GM19239 (cell line): ENCODE results near the gene HOXB7.

ENCODE experiments used
- DNase-seq: peaks from one replicate; pipeline ENCODE4 v3.0.0; 2011; ENCODE audit warnings: low spot score; ENCODE audit not compliant: insufficient read length
- FAIRE-seq: peaks from 2 replicates; lab custom pipeline; 2011; peaks lifted over from hg19 to GRCh38; lab: Jason Lieb, UNC

The HOXB7 gene

DNA sequence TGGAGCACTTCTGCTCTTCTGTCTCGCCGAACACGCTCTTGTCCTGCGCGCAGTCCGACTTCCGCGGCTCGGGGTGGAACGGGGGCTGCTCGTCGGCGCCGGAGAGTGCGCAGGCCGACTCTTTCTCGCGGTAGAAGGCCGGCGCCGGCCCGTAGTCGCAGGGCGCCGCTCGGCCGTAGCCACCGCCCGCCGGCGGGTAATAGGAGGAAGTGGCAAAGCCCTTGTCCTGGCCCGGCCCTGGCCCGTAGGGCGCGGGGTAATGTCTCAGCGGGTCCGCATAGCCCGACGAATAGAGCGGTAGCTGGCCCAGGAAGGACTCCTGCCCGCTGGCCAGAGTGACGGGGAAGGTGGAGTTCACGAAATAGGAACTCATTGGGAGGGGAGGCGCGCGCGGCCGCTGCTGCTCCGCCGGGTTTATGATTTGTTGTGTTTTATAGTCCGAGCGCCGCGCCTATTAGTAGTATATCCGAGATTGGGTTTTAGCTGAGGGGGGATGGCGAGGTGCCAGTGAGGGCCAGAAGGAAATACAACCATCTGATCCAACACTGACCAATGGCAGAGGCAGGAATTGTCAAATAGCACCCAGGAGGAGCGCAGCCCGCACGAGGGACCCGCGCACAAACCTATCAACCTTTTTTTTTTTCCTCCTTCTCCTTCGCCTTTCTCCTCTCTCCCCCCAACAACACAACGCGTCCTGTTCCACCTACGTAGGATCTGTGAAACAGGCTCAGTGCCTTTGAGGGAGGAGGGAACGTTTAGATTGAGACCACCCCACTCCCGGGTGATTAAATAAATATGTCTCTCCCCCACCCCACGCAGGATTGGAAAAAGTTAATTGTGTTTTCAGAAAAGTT, 12.8 kb downstream of the HOXB7 start:
- FAIRE-seq, result peak; percentile 67

DNA sequence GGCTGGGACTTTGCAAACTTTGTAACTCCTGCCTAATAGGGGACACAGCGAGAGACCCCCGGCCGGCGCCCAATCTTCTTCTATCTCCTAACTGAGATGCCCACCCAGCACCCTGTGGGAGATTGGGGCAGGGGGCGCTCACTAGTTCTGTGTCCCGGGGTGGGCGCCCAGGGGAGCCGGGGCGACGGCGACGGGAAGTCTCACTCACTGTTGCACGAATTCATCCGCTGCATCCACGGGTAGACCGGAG, 13.4 kb downstream of the HOXB7 start:
- FAIRE-seq (peak; percentile 72), DNase-seq (no peak)

More for the DNA sequence above, 12.8 kb downstream of the HOXB7 start:
- no peak for DNase-seq

DNA sequence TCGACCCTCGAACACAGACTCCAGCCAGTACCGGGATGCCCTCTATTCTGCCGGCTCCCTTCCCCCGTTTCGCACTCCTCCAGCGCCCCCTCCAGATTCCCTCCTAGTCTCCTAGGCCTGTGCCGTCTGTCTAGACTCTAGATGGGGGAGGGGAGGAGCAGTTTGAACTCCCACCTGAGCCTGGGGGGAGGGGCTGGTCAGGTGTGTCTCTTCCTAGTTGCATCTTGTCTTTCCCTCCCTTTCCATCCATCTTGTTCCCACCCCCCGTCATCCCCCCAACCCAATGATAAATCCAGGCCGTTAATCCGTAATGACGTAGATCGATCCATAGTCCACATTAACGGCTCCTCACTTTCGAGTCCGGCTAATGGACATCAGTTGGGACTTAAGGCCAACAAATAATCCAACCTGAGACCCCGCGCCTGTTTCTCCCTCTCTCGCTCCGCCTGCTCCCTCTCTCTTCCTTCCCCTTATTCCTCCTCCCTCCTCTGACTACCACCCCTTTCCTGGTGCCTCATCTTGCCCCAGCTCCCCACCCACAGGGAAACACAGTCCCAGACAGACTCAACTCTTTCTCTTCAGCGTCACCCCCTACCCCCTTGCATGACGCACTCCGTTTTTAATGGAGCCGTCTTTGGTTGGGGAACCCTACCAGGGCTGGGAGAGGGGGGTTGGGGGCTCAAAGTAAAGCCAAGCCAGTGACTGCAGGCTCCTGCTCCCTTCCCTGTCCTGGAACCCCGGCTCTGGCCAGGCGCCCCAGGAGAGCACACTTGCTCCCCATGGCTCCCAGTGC, 13.9 kb downstream of the HOXB7 start:
- DNase-seq (no peak), FAIRE-seq (no peak)

DNA sequence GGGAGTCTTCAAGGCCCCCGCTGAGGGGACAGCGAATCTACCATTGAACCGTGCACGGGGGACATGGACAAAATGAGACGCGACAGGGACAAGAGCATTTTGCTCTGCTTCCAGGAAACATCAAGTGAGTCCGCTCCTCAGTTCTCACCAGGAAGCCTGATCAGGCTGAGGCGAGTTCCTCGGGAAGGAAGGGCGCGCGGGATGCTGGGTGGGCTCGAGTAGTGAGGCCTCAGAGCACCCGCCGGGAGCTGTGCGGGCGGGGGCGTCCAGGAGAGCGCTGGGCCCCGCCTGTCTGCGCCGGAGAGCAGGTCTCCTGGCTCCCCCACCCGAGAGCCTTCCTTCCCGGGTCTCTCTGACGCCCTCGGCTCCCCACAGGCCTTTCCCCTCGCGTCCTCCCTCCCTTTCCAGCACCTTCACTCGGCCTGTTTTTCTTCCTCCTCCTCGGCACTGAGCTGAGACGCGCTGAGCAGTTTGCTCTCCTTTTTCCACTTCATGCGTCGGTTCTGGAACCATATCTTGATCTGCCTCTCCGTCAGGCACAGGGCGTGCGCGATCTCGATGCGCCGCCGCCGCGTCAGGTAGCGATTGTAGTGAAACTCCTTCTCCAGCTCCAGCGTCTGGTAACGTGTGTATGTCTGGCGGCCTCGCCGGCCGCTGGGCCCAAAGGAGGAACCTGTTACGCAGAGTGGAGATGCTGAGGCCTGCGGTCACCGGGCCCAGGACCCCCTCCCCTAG, 14.7 kb downstream of the HOXB7 start:
- DNase-seq, result no peak
- peak; percentile 83 for FAIRE-seq

DNA sequence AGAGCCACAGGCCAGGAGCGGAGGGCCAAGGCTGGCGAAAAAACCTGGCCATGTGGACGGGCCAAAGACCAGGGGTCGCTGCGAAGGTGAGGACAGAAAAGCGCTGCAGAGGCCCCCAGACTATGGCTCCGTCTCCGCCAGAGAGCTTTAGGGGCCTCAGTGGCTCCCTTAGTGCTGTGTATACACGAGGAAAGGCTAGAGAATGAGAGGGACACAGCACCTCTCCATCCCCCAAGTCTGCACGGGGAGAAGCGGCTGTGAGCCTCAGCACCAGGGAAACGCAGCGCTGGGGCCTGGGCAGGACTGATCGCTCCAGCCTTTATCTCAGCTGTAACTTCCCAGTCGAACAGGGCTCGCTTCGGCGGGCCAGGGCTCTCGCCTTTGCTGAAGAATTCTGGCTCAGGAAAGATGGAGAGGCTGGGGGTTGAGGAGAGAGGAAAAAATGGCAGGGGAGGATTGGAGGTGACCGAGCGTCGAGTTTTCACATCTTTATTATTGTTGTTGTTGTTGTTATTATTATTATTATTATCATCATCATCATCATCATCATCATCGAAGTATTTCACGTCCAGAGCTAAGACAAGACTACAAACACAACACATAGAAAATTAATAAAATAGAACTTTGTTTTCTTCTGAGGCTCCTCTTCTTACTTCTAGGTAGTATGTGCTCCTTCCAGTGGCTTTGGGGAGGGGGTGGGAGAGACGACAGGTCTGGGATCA, 15.4 kb downstream of the HOXB7 start:
- DNase-seq, result no peak
- no peak for FAIRE-seq

DNA sequence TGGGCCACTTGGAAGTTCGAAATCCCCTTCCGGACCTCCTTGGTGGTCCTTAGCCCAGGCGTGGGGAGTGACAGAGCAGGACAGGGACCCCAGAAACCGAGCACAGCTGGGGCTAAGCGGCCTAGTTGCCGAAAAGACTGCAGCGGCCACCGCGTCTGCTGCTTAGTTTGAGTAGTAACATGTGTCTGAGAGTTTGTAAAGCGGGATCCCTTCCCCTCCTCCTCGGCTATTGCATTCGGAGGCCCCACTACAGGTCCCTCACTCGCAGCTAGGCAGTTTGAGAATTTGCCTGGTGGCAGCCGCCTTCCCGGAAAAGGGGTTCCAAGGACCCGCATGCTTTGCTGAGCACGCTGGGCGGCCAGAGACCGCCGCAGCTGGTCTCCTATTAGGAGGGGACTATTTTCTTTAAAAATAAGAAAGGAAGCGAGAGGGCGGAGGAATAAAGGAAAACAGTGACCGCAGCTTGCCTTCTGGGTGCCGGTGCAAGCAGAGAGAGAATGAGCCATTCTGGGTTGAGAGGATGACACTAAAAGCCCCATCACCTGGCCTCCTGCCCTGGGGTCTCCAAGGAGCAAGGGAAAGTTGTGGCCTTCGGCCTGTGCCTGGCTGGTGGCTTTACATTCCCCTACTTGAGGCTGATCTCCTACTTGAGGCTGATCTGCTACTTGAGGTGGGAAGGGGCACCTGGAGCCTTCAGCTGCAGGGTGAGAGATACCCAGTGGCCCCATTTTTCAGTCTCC, 16.1 kb downstream of the HOXB7 start:
- FAIRE-seq (no peak), DNase-seq (no peak)

DNA sequence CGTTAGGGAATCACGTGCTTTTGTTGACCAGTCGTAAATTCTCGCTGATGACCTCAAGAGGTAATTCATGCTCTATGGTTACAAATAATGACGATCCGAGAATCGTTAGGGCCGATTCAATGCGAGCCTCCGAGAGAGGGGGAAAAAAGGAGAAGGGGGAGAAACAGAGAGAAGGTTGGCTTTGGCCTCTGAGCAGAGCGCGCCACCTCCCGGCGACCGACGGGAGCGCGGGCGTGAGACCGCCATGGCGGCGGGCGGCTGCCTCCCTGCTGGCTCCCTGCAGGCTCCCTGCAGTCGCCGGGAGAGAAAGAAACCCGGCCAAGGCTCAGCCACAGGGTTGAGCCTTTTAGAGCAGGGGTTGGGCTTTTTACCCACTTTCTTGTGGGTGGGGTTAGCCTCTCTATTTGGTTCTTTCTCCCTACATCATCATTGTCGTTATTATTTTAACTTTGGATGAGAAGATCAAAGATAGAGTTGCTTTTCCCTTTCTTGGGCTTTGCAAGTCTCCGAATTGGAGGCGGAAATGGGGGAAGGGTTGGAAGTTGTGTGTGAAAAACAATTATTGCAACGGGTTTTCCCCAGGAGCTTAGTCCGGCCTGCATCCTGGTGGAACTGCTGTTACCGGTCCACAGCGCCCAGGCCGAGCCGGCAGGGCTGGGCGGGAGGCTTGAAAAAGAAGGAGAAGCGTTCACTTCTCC, 16.8 kb downstream of the HOXB7 start:
- DNase-seq, result peak; percentile 86
- FAIRE-seq, result peak; percentile 91

DNA sequence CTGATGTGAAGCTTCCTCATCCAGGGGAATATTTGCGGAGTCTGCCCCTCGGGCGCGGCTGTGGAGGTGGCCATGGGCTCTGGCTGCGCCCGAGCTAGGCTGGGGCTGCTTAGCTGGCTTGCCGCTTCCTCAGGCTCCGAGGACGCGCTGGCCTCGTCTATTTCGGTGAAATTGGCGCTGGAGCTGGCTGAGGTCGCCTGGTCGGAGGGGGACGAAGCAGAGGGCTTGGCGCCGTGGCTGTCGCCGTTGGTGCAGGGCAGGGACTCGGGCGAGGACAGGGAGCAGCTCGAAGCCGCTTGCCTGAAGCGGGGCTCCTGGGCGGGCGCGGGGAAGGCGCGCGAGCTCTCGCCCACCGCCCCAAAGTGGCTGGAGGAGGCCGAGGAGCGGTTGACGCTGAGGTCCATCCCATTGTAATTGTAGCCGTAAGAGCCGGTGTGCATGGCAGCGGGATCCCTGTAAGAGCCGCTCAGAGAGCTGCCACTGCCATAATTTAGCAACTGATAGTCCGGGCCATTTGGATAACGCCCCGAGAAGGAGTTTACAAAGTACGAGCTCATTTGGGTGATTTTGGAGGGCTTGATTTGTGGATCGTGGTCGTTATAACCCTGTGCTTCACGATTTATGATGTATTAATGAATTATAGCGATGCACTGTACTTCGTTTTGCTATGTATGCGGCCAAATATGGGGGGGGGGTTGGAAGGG, 17.5 kb downstream of the HOXB7 start, which contains the start of gene HOXB5:
TSS of gene HOXB5 (minus strand) at position 654 of the 704 bp plus-strand sequence. CDS start at position 557, 97 bp downstream.
- DNase-seq (no peak), FAIRE-seq (peak; percentile 78)

DNA sequence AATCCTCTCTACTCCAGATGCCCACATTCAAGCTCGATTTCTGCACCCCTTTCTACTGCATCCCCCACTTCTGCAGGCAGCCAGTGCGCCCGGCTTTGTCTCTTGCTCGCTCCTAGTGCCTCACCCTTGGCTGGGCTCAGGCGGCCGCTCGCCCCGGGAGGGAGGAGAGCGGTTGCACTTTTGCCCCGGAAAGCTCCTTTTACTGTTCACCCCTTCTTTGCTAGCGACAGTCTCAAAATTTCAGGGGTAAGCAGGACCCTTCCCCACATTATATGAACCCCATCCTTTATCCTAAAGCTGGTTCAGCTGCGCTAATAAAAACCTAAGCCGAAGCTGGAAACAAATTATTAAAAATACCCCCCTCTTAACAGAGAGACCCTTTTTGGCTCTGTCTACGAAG, 18.2 kb downstream of the HOXB7 start:
- FAIRE-seq, result peak; percentile 87
- DNase-seq, result no peak

DNA sequence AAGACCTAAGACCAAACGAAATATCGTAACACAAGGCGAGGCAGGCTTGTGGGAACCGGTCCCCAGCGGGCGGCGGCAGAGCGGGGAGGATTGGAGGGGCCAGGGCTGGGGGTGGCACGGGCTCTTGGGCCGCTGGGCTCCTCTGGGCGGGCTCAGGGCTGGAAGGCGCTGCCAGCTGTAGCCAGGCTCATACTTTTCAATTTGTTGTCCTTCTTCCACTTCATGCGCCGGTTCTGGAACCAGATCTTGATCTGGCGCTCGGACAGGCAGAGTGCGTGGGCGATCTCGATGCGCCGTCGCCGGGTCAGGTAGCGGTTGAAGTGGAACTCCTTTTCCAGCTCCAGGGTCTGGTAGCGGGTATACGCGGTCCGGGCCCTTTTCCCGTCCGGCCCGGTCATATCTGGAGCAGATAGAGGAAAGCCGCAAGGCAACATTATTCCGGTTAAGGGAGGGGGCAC, 18.7 kb downstream of the HOXB7 start:
- FAIRE-seq (no peak), DNase-seq (no peak)

DNA sequence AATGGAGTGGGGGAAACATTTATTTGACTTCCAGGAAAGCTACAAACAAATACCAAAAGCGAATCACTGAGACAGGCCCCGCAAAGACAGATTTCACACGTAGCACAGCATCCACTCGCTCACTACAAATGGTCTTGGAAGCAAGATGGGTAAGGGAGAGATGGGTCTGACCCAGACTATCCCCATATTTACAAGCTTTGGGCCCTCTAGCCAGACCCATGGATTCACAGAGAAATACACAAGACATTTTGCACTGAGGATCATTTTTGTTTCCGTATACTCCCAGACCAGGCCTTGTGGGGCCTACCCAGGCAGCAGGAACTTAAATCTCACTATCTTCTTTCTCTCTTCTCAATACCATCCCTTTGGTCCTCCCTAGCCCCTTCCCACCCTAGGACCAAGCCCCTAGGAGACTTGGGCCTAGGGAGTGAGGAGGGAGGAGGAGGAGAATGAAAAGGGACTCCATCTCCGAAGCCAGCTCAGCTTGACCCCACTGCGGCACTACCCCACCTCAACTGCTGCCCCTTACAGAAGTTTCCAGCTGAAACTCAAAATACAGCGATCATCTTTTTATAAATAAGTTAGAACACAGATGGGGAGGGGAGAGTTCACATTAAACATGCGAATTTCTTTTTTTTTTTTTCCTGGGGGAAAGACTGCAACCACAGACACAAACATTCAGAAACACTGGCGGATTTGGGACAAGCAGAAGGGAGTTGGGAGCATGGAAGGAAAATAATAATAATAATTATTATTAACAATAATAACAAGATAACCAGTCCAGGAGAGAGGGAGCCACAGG, 19.4 kb downstream of the HOXB7 start:
- no peak for DNase-seq
- FAIRE-seq, result peak; percentile 4

DNA sequence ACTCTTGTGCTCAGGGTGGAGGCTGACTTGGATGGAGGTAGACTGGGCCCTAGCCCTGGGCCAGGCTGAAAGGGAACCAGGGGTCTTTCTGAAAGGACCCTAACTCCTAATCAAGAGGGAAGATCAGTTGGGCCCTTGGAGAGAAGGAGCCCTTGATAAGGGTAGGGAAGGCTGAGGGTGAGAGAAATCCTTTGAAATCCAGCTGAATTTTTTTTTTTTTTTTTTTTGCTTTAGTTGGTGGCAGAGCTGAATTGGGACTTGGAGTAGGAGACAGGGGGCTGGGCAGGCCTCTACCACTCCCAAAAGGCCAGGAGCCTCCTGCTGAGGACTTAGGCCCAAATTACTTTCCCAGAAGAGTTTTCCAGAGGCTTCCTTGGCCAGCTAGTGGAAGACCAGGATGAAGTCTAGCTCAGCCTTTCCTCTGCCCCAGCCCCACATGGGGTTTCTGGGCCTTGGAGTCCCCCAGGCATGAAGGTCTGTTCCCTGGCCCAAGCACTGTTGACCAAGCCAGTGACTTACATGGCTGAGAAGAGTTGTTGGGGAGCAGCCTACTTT, 20.1 kb downstream of the HOXB7 start:
- no peak for DNase-seq
- FAIRE-seq, result no peak

DNA sequence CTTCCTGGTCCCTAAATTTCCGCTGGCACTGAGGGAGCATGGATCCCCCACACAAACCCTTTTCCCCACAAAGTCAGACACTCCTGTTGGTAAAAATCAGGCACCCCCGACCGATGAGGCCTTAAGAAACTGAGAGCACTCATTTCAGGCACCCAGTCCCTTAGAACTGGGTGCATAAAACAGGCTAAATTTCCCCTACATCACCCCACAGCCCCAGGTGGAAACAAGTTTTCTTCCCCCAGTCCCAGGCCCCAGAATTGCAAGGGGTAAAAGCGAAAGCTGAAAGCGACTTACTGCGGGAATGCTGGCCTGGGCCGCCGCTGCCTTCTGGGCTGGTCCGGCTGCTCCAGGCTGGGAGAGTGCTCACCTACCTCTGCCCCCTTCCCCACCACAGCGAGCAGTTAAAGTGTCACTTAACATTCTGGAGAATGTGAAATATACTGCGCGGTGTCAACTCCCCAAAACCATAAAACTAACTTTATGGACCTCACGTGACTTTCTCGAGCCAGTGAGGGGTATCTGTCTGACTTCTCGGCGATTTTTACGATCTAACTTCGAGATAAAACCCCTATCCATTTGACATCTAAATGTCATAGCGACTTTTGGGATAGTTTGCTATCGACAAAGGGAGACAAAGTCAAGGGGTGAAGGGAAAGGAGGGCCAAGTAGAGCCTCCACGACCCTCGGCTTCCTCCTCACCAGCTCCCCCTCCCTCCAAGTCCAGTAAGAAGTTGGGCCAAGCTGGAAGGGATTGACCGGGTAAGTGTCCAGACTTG, 20.8 kb downstream of the HOXB7 start, which contains the start of gene HOXB3:
TSS of gene HOXB3 (minus strand) at position 411 of the 776 bp plus-strand sequence. CDS start 37,767 bp downstream, outside the sequence.
- DNase-seq, result no peak
- FAIRE-seq, result peak; percentile 59

DNA sequence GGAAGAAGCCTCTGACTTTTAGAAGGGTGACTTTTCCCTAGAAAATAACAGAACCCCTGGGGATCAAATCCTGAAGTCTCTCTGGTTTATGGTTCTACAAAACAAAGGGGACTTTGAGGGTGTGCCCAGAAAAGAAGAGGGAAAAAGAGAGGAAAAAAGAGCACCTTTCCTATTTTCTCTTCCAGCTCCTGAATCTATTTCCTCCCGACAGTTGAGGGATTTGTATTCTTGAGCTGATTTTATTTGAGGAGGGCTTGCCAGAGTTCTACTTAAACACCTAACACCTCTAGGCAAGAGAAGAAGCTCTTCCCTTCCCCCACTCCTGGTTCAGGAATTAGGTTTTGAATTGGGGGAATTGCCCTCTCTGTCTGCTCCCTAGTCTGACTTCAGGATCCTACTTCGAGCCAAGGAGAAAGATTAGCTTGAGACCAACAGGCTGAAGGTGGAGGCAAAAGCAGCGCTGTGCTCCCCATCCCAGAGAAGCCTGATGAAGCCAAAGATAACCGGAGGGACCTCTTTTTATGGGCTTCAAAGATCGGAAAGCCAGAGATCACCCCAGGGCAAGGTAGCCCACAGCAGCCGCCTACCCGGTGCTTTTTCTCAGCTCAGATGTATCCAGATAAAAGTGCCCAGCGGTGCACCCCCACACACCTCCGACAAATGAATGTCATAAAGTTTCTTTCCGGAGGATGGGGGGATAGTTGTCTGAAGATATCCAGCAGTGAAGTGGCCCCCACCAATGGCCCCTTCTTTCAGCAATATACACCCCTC, 21.6 kb downstream of the HOXB7 start:
- FAIRE-seq (no peak), DNase-seq (no peak)

DNA sequence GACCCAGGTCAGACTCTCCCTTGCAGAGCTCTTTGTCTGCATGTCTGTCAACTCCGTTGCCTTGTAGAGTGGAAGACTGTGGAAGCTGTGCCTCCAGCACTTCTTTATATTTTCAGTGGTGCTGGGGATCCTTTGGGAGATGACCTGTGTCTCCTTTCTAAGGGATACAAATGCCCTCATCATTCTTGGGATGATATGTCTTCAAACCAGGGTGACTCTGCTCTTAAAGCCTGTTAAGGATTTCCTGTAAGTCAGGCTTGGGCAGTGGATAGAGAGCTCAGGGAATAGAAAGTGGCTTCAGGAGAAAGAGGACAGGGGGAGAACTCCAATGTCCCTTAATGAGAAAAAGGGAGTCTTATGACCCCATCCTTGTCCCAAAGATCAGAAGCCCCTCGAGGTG, 22.3 kb downstream of the HOXB7 start:
- no peak for DNase-seq
- no peak for FAIRE-seq

DNA sequence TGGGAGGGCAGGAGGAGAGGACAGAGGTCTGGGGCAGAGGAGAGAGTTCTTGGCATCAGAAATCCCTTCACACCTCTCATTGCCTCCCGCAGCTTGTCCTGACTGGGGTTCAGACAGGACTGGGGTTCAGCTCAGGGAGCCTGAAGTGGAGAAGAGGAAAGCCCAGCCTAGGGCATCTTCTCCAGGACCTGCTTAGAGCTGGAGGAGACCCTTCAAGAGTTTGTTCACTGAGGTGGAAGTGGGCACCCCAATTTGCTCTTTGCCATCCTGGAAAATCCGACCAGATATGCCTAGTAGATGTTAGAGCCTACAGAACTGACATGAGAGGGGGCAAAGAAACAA, 22.8 kb downstream of the HOXB7 start:
- FAIRE-seq, result no peak
- no peak for DNase-seq
